T-helper 1 cell treated with Interleukin-12 subunit alpha and Interleukin-12 subunit beta and Interleukin-4 antibody, amounts not matched to agents 30 μg/mL and 1 μg/mL, for 36 hours (primary cell): ENCODE data around the gene SUSD2.
"Not testable (repeated sequence)": the region's sequence is repeated elsewhere in the genome, so short reads cannot be mapped to it uniquely, and the experiment has no call there.

Experiments
- H3K27ac Mint-ChIP-seq: one replicate; pipeline ENCODE4 v1.8.0; 2021; ENCODE audit warnings: mild to moderate bottlenecking, mixed read lengths
- H3K27me3 Mint-ChIP-seq: one replicate; pipeline ENCODE4 v1.8.0; 2021; ENCODE audit warnings: low read depth, mixed read lengths
- H3K36me3 Mint-ChIP-seq: one replicate; pipeline ENCODE4 v1.8.0; 2021; ENCODE audit warnings: low read depth, mixed read lengths
- H3K4me1 Mint-ChIP-seq: one replicate; pipeline ENCODE4 v1.8.0; 2021; ENCODE audit warnings: low read depth, mixed read lengths
- H3K4me3 Mint-ChIP-seq: one replicate; pipeline ENCODE4 v1.8.0; 2021; ENCODE audit warnings: mild to moderate bottlenecking, moderate library complexity, mixed read lengths
- H3K9me3 Mint-ChIP-seq: one replicate; pipeline ENCODE4 v1.8.0; 2021; ENCODE audit warnings: mixed read lengths

The SUSD2 gene

DNA sequence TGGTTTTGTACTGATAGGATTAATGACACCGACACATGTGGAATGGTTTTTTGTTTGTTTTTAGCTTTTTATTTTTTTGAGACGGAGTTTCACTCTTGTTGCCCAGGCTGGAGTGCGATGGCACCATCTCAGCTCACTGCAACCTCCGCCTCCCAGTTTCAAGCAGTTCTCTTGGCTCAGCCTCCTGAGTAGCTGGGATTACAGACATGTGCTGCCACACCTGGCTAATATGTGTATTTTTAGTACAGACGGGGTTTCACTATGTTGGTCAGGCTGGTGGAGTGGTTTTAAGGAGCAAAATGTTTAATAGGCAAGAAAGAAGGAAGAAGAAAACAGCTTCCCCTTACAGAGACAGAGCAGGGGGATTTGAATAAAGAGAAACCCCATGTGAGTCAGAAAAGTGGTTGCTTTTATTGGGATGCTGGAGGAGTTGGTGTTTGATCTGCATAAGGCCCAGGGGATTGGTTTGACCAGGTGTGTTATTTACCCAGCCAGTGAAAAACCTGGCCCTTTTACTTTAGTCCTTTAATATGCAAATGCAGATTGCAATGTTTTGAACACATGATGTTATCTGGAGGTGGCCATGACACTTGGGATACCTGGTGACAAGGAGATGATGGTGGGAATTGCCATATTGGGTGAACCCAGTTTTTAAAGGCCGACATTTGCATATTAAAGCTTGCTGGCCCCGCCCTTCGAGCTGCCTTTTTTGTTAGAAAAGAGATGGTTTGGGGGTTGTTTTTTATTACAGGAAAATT lies 24.3 kb downstream of the SUSD2 start:
- Mint-ChIP-seq H3K9me3 (no peaks in the 10 kb centered on the region), H3K27me3 (peaks cover 12% of the 10 kb centered on the region), H3K36me3 (no peaks in the 10 kb centered on the region), H3K27ac (peak overlapping the region; percentile 1), H3K4me1 (peaks cover 36% of the 10 kb centered on the region), H3K4me3 (no peak overlapping the region)

DNA sequence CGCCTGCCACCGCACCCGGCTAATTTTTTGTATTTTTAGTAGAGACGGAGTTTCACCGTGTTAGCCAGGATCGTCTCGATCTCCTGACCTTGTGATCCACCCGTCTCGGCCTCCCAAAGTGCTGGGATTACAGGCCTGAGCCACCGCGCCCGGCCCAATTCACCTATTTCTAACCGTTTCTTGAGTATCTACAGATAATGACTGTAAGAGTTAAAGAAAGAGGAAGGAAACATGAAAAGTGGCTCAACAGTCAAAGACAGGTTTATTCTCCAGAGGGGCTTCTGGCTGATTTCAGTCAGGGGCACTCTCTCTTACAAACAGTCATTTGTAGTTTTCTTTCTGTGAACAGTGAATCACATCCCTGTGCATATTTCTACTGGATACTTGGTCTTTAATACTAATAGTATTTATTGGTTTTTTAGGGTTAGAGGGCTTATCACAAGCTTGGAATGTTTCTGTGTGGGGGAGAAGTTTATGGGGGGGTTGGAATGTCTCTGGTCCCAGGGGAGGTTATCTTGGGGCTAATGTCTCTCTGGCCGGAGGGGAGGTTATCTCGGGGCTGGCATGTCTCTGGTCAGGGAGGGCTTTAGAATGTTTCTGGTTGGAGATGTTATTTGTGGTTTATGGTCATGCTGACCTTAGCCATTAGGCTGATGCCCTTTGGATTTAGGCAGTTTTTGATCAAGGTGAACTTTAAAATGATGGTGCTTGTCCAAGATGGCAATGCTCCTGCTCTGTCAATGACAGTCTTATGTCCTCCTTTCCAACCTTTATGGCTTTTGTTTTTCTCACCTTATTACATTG lies 25.4 kb downstream of the SUSD2 start:
- Mint-ChIP-seq H3K27ac (peak overlapping the region; percentile 41), H3K4me1 (peaks cover 32% of the 10 kb centered on the region), H3K4me3 (peak overlapping the region; percentile 19), H3K27me3 (peaks cover 12% of the 10 kb centered on the region)
- H3K36me3 Mint-ChIP-seq, H3K9me3 Mint-ChIP-seq: not testable (repeated sequence)

DNA sequence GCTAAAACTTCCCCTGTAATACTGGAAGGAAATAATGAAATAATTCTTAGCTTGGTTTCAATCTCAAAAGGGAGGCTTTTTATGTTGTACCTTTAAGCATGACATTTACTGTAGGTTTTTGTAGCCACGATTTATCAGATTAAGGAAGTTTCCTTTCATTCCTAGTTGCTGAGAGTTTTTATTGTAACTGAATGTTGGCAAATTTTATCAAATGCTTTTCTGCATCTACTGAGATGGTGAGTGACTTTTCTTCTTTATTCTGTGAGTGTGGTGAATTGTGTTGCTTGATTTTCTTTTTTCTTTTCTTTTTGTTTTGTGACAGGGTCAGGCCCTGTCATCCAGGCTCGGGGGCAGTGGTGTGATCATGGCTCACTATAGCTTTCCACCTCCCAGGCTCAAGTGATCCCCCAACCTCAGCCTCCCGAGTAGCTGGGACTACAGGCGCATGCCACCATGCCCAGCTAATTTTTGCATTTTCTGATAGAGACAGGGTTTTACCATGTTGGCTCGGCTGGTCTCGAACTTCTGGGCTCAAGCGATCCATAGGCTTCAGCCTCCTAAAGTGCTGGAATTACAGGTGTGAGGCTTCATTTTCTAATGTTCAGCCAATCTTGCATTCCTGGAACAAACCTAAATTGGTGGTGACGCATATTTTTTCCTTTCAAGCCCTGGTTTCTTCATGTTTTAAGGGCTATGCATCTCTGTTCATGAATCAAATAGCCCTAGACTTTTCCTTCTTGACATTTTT lies 26.2 kb downstream of the SUSD2 start:
- no peaks in the 10 kb centered on the region for H3K36me3 Mint-ChIP-seq
- H3K4me1 Mint-ChIP-seq = peaks cover 32% of the 10 kb centered on the region
- H3K9me3 Mint-ChIP-seq = no peaks in the 10 kb centered on the region
- peak overlapping the region; percentile 67 for H3K4me3 Mint-ChIP-seq
- H3K27me3 Mint-ChIP-seq = peaks cover 4% of the 10 kb centered on the region
- peak overlapping the region; percentile 86 for H3K27ac Mint-ChIP-seq

DNA sequence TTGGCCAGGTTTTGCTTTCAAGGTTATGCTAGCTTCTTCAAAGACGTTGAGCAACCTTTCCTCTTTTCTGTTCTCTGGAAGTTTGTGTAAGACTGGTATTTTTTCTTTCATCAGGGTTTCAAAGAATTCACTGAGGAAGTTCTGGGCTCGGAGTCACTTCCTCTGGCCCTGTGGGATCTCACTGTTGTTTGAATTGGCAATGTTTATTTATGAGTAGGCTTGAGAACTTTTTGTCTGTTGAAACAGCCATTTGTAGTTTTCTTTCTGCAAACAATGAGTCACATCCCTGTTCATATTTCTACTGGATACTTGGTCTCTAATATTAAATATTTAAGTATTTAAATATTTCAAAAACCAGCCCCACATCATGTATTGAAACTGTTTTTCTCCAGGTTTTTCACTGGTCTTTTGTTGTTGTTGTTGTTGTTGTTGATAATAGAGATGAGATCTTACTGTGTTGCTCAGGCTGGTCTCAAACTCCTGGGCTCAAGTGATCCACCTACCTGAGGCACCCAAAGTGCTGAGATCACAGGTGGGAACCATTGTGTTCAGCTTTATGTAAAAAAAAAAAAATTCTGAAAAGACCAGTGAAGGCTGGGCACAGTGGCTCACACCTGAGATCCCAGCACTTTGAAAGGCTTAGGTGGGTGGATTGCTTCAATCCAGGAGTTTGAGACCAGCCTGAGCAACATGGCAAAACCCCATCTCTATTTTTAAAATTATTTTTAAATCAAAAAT lies 26.9 kb downstream of the SUSD2 start:
- Mint-ChIP-seq H3K27ac (peak overlapping the region; percentile 86), H3K27me3 (no peaks in the 10 kb centered on the region)

DNA sequence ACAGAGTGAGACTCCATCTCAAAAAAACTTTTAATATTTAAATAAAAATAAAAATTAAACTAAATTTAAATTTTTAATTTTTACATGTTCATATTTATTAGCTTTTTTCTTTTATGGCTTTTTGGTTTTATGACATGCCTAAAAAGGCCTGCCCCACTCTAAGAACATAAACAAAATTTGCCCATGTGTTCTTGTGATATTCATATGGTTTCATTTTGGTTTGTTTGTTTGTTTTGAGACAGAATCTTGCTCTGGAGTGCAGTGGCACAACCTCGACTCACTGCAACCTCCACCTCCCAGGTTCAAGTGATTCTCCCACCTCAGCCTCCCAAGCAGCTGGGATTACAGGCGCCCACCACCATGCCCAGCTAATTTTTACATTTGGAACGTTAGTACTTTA lies 27.7 kb downstream of the SUSD2 start:
- no peaks in the 10 kb centered on the region for H3K9me3 Mint-ChIP-seq
- no peak overlapping the region for H3K4me3 Mint-ChIP-seq
- H3K4me1 Mint-ChIP-seq = peaks cover 30% of the 10 kb centered on the region
- H3K27me3 Mint-ChIP-seq = no peaks in the 10 kb centered on the region
- H3K36me3 Mint-ChIP-seq = no peaks in the 10 kb centered on the region
- H3K27ac Mint-ChIP-seq = no peak overlapping the region

More for the DNA sequence above, 26.9 kb downstream of the SUSD2 start:
- H3K4me3 Mint-ChIP-seq = peak overlapping the region; percentile 67
- H3K4me1 Mint-ChIP-seq = peaks cover 32% of the 10 kb centered on the region
- no peaks in the 10 kb centered on the region for H3K9me3 Mint-ChIP-seq
- no peaks in the 10 kb centered on the region for H3K36me3 Mint-ChIP-seq

DNA sequence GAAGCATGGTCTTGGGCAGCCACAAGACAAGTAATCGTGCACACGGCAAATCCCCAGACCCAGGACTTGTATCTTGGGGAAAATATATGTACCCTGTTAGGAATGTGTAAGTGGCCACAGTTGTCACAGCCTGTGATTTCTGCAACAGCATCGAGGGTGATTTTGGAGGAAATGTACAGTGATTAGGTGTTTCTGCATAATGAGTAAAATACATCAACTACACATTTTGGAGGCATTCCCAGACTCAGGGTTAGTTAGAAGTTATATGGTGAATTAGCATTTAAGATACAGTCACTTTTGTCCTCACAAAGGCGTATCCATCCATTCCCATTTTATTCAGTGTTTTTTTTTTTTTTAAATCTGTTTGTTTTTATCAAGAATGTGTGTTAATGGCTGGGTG lies 28.4 kb downstream of the SUSD2 start:
- H3K36me3 Mint-ChIP-seq = no peaks in the 10 kb centered on the region
- no peak overlapping the region for H3K27ac Mint-ChIP-seq
- peaks cover 29% of the 10 kb centered on the region for H3K4me1 Mint-ChIP-seq
- no peak overlapping the region for H3K4me3 Mint-ChIP-seq
- no peaks in the 10 kb centered on the region for H3K9me3 Mint-ChIP-seq
- peaks cover 4% of the 10 kb centered on the region for H3K27me3 Mint-ChIP-seq

DNA sequence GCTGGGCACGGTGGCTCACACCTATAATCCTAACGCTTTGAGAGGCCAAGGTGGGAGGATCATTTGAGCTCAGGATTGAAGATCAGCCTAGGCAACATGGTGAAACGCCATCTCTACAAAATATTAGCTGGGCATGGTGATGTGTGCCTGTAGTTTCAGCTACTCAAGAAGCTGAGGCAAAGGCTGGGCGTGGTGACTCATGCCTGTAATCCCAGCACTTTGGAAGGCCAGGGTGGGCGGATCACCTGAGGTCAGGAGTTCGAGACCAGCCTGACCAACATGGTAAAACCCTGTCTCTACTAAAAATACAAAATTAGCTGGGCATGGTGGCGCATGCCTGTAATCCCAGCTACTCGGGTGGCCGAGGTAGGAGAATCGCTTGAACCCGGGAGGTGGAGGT lies 29.1 kb downstream of the SUSD2 start:
- H3K36me3 Mint-ChIP-seq, H3K27ac Mint-ChIP-seq, H3K4me3 Mint-ChIP-seq, H3K9me3 Mint-ChIP-seq, H3K27me3 Mint-ChIP-seq: not testable (repeated sequence)
- H3K4me1 Mint-ChIP-seq = peaks cover 27% of the 10 kb centered on the region

DNA sequence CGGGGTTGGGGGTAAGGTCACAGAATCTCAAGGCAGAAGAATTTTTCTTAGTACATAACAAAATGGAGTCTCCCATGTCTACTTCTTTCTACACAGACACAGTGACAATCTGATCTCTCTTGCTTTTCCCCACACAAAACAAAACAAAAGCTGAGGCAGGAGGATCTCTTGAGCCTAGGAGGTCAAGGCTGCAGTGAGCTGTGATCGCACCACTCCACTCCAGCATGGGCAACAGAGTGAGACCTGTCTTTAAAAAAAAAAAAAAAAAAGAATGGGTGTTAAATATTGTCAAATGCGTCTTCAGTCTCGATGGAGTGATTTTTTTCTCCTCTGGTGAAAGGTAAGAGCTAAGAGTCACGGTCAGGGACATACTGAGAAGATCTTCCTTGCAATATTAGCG lies 30.4 kb downstream of the SUSD2 start:
- not testable (repeated sequence) for H3K9me3 Mint-ChIP-seq, H3K4me3 Mint-ChIP-seq, H3K27me3 Mint-ChIP-seq, H3K36me3 Mint-ChIP-seq, H3K27ac Mint-ChIP-seq
- H3K4me1 Mint-ChIP-seq = peaks cover 20% of the 10 kb centered on the region

DNA sequence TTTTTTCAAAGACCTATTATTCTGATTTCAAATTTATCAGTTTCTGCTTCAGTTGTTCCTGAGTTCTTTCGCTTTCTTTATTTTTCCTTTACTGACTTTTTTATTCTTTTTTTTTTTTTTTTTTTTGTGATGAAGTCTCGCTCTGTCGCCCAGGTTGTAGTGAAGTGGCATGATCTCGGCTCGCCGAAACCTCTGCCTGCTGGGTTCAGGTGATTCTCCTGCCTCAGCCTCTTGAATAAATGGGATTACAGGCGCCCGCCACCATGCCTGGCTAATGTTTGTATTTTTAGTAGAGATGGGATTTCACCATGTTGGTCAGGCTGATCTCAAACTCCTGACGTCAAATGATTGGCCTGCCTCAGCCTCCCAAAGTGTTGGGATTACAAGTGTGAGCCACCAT lies 31.8 kb downstream of the SUSD2 start:
- not testable (repeated sequence) for H3K27me3 Mint-ChIP-seq, H3K9me3 Mint-ChIP-seq, H3K4me3 Mint-ChIP-seq, H3K36me3 Mint-ChIP-seq, H3K4me1 Mint-ChIP-seq, H3K27ac Mint-ChIP-seq

DNA sequence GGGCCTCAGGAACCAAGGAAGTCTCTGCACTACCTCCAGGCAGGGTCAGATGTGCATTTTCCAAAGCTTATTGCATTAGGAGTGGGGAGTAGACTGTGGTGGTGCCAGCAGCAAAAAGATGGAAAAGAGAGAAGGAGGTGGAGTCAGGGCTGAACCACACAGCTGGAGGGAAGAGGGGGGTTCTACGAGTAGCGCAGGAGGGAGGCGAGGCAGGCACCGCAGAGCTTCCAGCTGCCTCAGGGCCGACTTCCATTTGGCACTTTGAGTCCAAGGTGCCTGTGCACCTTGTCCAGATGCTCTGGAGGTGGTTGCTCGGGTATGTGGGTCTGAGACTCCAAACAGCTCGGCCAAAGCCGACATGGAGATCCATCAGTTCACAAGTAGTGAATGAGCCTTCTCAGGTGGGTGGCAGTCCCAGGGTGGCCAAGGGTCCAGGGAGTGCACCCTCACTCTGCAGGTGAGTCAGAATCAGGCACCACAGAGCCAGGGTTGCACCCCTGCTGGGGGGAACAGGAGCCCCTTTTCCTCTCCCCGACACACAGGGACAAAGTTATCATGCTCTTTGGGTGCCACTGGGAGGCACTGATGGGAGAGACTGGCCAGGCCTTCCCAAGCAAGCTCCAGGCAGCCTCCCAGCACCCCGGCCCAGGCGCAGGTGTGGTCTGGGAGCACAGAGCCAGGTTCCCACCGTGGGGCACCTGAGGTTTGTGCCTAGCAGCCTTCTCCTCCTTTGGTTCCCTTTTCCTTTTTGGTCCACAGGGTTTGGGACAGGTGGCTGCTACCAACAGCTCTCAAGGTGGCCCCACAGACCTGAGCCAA lies 33.4 kb downstream of the SUSD2 start:
- Mint-ChIP-seq H3K27ac (no peak overlapping the region), H3K36me3 (no peaks in the 10 kb centered on the region), H3K4me1 (peaks cover 3% of the 10 kb centered on the region), H3K4me3 (no peak overlapping the region), H3K27me3 (peaks cover 4% of the 10 kb centered on the region), H3K9me3 (no peaks in the 10 kb centered on the region)

DNA sequence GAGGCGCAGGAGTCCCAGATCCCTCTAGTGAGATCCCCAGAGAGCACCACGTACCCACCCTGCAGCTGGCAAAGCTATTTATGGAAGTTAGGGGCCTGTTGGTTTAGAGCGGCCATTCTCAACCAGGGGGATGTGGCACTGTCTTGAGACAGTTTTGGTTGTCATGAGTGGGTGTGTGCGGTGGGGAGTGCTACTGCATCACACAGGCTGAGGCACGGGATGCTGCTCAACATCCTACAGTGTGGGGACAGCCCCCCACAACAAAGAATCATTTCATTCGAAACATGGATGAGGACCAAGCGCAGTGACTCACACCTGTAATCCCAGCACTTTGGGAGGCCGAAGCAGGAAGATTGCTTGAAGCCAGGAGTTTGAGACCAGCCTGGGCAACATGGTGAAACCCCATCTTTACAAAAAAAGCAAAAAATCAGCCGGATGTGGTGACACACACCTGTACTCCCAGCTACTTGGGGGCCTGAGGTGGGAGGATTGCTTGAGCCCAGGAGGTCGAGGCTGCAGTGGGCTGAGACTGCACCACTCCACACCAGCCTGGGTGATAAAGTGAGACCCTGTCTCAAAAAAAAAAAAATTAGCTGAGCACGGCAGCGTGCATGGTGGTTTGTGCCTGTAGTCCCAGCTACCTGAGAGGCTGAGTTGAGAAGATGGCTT lies 35.4 kb downstream of the SUSD2 start:
- H3K9me3 Mint-ChIP-seq = no peaks in the 10 kb centered on the region
- H3K36me3 Mint-ChIP-seq = no peaks in the 10 kb centered on the region
- H3K4me1 Mint-ChIP-seq = peaks cover 2% of the 10 kb centered on the region
- H3K27ac Mint-ChIP-seq = no peak overlapping the region
- H3K4me3 Mint-ChIP-seq = no peak overlapping the region
- H3K27me3 Mint-ChIP-seq = peaks cover 4% of the 10 kb centered on the region

DNA sequence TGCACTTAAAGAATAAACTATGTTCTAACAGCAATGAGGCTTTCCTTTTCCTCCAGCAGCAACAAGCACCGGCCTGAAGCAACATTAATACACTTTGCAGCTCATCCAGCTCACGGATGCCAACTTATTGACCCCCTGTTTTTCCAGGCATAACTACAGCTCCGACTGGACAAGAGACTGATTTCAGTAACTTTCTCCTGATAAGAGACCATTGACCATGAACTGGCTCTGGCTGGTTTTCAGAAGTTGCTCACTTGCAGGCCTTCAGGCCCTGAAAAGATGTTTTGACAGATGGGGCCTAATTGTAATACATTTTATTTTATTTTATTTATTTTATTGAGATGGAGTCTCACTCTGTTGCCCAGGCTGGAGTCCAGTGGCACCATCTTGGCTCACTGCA lies 36.1 kb downstream of the SUSD2 start:
- no peak overlapping the region for H3K27ac Mint-ChIP-seq
- peaks cover 4% of the 10 kb centered on the region for H3K27me3 Mint-ChIP-seq
- no peaks in the 10 kb centered on the region for H3K36me3 Mint-ChIP-seq
- H3K9me3 Mint-ChIP-seq = no peaks in the 10 kb centered on the region
- H3K4me3 Mint-ChIP-seq = no peak overlapping the region
- peaks cover 2% of the 10 kb centered on the region for H3K4me1 Mint-ChIP-seq

DNA sequence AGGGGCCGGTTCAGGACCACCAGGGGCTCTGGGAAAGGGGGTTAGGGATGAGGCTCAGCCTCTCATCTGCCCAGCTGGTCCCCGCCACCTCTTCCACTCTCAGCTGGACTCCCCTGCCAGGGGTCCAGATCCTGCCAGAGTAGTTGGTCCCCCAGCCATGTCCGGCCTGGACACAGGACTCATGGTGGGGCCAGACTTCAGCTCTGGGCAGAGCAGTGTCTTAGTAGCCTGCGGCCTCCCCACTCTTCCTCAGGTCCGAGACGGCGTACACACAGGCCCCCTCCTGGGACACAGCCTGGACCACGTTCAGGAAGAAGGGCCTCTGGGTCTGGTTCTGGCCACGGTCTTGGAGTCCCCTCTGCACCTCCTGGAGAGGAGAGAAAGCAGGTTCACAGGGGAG lies 38.5 kb downstream of the SUSD2 start:
- Mint-ChIP-seq H3K4me3 (no peak overlapping the region), H3K27me3 (no peaks in the 10 kb centered on the region), H3K36me3 (no peaks in the 10 kb centered on the region), H3K9me3 (no peaks in the 10 kb centered on the region), H3K4me1 (peaks cover 2% of the 10 kb centered on the region), H3K27ac (no peak overlapping the region)
